K562 (cell line): ENCODE data around the gene TAAR8. TPM values are rescaled to one million over a fixed set of nuclear protein-coding genes. Genes with fewer than 3 reads are reported as not detected.
A peak's percentile ranks its signal among the peaks of the same experiment; 100 is the strongest.

Experiments
- ATAC-seq: fragments of 200-7000 bp; cut with Tn5 transposase; 3 replicates; pipeline ENCODE4 v1.9.1; 2020; ENCODE audit warnings: moderate library complexity
- BruUV-seq: library from RNA; stranded (reverse); fragments of 400-500 nt; replicated peaks from 2 replicates; lab custom pipeline; 2021; lab: Mats Ljungman, UMichigan
- CTCF ChIA-PET: fragments of 300-600 bp; formaldehyde crosslinking; extraction: SDS; loops from one replicate; lab custom pipeline; 2021; ENCODE audit warnings: low intra/inter-chr PET ratio; lab: Yijun Ruan, JAX
- POLR2A ChIA-PET: fragments of 300-600, 350-650 bp; sonication (Branson Sonifier 250); formaldehyde crosslinking; extraction: SDS; loops from one replicate; lab custom pipeline; 2021; ENCODE audit warnings: antibody characterized with exemption, inconsistent platforms; lab: Yijun Ruan, JAX
- DNase-seq, 4 experiments: peaks; one replicate each; pipeline versions ENCODE4 v3.0.0 to v3.0.0-alpha.2; 2011 to 2018; ENCODE audit warnings: low spot score in 3 of 4, mixed read lengths in 3 of 4; ENCODE audit errors: extremely low read depth in 1 of 4
- FAIRE-seq: peaks from 2 replicates; lab custom pipeline; 2011; peaks lifted over from hg19 to GRCh38; lab: Jason Lieb, UNC
- H2AFZ ChIP-seq: 2 replicates; pipeline ENCODE4 v1.6.0; 2011; ENCODE audit warnings: low read depth, low read length, control low read depth, inconsistent platforms
- H3K27ac ChIP-seq: fragments of 200-600 bp; 3 replicates; pipeline ENCODE4 v1.8.0; 2011; ENCODE audit warnings: low read depth, mild to moderate bottlenecking, control low read depth, inconsistent platforms, low read length, moderate library complexity, mixed read lengths; ENCODE audit errors: extremely low read depth
- H3K27me3 ChIP-seq, 2 experiments: fragments of 300-600 bp in 1 of 2; 2 replicates in 1 of 2; 3 replicates in 1 of 2; pipeline versions ENCODE4 v1.6.0 to v1.8.0; 2011; ENCODE audit warnings: inconsistent platforms in 2 of 2, low read length in 2 of 2, mild to moderate bottlenecking in 1 of 2, mixed read lengths in 1 of 2, moderate library complexity in 1 of 2; ENCODE audit not compliant: control insufficient read depth in 2 of 2, insufficient read depth in 2 of 2
- H3K36me3 ChIP-seq: fragments of 300-600 bp; 3 replicates; pipeline ENCODE4 v1.8.0; 2011; ENCODE audit warnings: mild to moderate bottlenecking, low read length, inconsistent platforms; ENCODE audit not compliant: control insufficient read depth, insufficient read depth
- H3K4me1 ChIP-seq, 2 experiments: fragments of 200-600 bp in 1 of 2; replicated peaks in 1 of 2; 2 replicates in 1 of 2; 3 replicates in 1 of 2; pipeline versions ENCODE4 v1.5.1 to v1.8.0; 2011; ENCODE audit warnings: inconsistent platforms in 2 of 2, low read length in 2 of 2, mild to moderate bottlenecking in 1 of 2, mixed read lengths in 1 of 2, moderate library complexity in 1 of 2; ENCODE audit not compliant: control insufficient read depth in 2 of 2, insufficient read depth in 2 of 2
- H3K4me2 ChIP-seq: 2 replicates; pipeline ENCODE4 v1.6.1; 2011; ENCODE audit warnings: low read length, control low read depth, inconsistent platforms, mixed read lengths; ENCODE audit not compliant: insufficient read depth
- H3K4me3 ChIP-seq: fragments of 200-600 bp; sonication (generic), shearing (Covaris generic); 2 replicates; pipeline ENCODE4 v1.5.1; 2016; ENCODE audit warnings: control low read depth, inconsistent platforms
- H3K79me2 ChIP-seq: fragments of 200-600 bp; 3 replicates; pipeline ENCODE4 v1.8.0; 2011; ENCODE audit warnings: low read length, inconsistent platforms; ENCODE audit not compliant: control insufficient read depth, insufficient read depth
- H3K9ac ChIP-seq, 2 experiments: 2 replicates each; pipeline versions ENCODE4 v1.6.0 to v1.6.1; 2011; ENCODE audit warnings: low read depth in 2 of 2, low read length in 2 of 2, control low read depth in 1 of 2, inconsistent platforms in 1 of 2, mild to moderate bottlenecking in 1 of 2, mixed read lengths in 1 of 2; ENCODE audit not compliant: insufficient read depth in 1 of 2
- H3K9me1 ChIP-seq: one replicate; pipeline ENCODE4 v1.6.0; 2011; ENCODE audit warnings: inconsistent platforms, mild to moderate bottlenecking, low read length, moderate library complexity; ENCODE audit not compliant: control insufficient read depth, insufficient read depth
- H3K9me3 ChIP-seq: replicated peaks from 2 replicates; pipeline ENCODE4 v1.5.1; 2011; ENCODE audit warnings: low read depth, low read length, inconsistent platforms; ENCODE audit not compliant: control insufficient read depth, insufficient read depth
- H4K20me1 ChIP-seq: replicated peaks from 2 replicates; pipeline ENCODE4 v1.6.1; 2011; ENCODE audit warnings: low read length, inconsistent platforms, mixed read lengths; ENCODE audit not compliant: control insufficient read depth, insufficient read depth
- GMEB1 ChIP-seq: fragments of 250-450 bp; sonication (Bioruptor Pico); IDR thresholded peaks from 2 replicates; pipeline ENCODE4 v1.4.0; 2020; ENCODE audit warnings: mild to moderate bottlenecking
- ILK ChIP-seq: fragments of 450-650 bp; IDR thresholded peaks from 2 replicates; pipeline ENCODE4 v1.6.1; 2016; ENCODE audit warnings: missing genetic modification characterization, low read depth, mild to moderate bottlenecking, missing compliant biosample characterization, moderate library complexity, borderline replicate concordance
- WGBS: fragments of 100-300 bp; shearing (Covaris generic); methylation state at CpG from one replicate; pipeline ENCODE4 v1.1.6; 2016; ENCODE audit warnings: low coverage, mixed read lengths; ENCODE audit not compliant: insufficient coverage; ENCODE audit errors: missing lambda C conversion rate; 5-methylcytosine and 5-hydroxymethylcytosine counted together
- in situ Hi-C: fragments of 300-500 bp; cut with MboI; formaldehyde crosslinking; loops from 4 replicates; pipeline ENCODE4 v1.15.0; 2018; ENCODE audit warnings: inconsistent platforms, mixed read lengths
- intact Hi-C: fragments of 100-400 bp; cut with micrococcal nuclease; formaldehyde crosslinking; loops from 2 replicates; pipeline ENCODE4 v1.14.2; 2022
- polyA plus RNA-seq, 8 experiments: library from polyadenylated mRNA; depleted of rRNA in 4 of 8; stranded (reverse) in 5 of 8; unstranded in 3 of 8; fragments of >200 nt; fragmentation: Nextera tagmentation in 2 of 8; fragmentation: Illumina TruSeq in 1 of 8; extraction: Ambion mirVana in 2 of 8; extraction: Trizol in 1 of 8; gene quantifications; 2 replicates each; pipeline versions ENCODE4 v1.2.1 to v1.2.3, GENCODE V29; 2011 to 2014; ENCODE audit warnings: inconsistent platforms in 1 of 8, missing spikeins in 1 of 8
- total RNA-seq, 7 experiments: library from RNA; depleted of rRNA in 6 of 7; stranded (reverse); fragments of >200 nt in 6 of 7; fragmentation: Illumina TruSeq in 2 of 7; extraction: Trizol in 2 of 7; gene quantifications; 2 replicates each; pipeline versions ENCODE4 v1.2.1 to v1.2.3, GENCODE V29; 2011 to 2021; ENCODE audit warnings: low replicate concordance in 1 of 7
- TF ChIP-seq, protein P1 (sequence below), 2 experiments: IDR thresholded peaks in 1 of 2; conservative IDR thresholded peaks in 1 of 2; 2 replicates each; pipeline ENCODE4 v1.6.1; 2016; ENCODE audit warnings: low read depth in 2 of 2, mild to moderate bottlenecking in 1 of 2, missing compliant biosample characterization in 1 of 2, missing genetic modification characterization in 1 of 2, moderate library complexity in 1 of 2

Gene TAAR8
- total and polyA plus RNA-seq, 9 of the 15 experiments (the other 6 are each of a cell fraction or from before 2014, with no cell fraction given): not detected

DNA sequence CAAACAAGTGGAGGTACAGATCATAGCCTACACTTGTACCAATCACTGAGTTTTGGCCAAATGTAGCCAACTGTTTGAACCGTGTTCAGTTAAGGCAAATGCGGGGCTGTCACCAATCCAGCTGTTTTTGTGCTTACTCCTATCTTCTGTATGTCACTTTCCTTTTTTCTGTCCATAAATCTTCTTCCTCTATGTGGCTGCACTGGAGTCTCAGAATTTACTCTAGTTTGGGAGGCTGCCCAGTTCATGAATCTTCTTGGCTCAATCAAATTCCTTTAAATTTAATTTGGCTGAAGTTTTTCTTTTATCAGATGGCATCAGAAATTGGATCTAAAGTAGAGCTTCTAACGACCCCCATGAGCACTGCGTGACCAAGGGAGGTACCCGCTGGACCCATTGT is 27.8 kb upstream of the TAAR8 start:
- Histone ChIP-seq H3K9me3 (no peaks in the 10 kb centered on the region), H3K79me2 (no peaks in the 10 kb centered on the region), H4K20me1 (no peaks in the 10 kb centered on the region), H3K4me1 (no peaks in the 10 kb centered on the region; a peak in 1 of 5 replicates), H2AFZ (no peak overlapping the region), H3K4me3 (no peak overlapping the region), H3K27me3 (peaks cover 10 to 12% of the 10 kb centered on the region in 2 experiments; a peak in 4 of 5 replicates), H3K27ac (no peak overlapping the region), H3K4me2 (no peak overlapping the region), H3K9ac (no peak overlapping the region), H3K9me1 (no peaks in the 10 kb centered on the region), H3K36me3 (no peaks in the 10 kb centered on the region)
- DNase-seq (no peak), FAIRE-seq (no peak), ATAC-seq (no peak)
- CTCF ChIA-PET: no interaction called here
- intact Hi-C loops: loop anchor here (10.0 kb wide), 1 partner anchor 1390 kb away; no protein-coding TSS in a partner anchor
- in situ Hi-C loops: loop anchor here (25.0 kb wide), 3 partner anchors 238 to 1563 kb away; partner anchors contain the start of gene VNN2
- no TSS peak for BruUV-seq
- 0% methylated on average over 5 of the region's 5 CpGs for WGBS
- TF ChIP-seq, protein P1, sequence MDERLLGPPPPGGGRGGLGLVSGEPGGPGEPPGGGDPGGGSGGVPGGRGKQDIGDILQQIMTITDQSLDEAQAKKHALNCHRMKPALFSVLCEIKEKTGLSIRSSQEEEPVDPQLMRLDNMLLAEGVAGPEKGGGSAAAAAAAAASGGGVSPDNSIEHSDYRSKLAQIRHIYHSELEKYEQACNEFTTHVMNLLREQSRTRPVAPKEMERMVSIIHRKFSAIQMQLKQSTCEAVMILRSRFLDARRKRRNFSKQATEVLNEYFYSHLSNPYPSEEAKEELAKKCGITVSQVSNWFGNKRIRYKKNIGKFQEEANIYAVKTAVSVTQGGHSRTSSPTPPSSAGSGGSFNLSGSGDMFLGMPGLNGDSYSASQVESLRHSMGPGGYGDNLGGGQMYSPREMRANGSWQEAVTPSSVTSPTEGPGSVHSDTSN (CRISPR knock-in tag; IDR thresholded peaks at IDR 0.05; ENCODE audit: low read depth): no peak
- TF ChIP-seq, protein P1 (tag; conservative IDR thresholded peaks at IDR 0.05; ENCODE audit: low read depth): peak; percentile 60
- TF ChIP-seq ILK (no peak), GMEB1 (CRISPR knock-in tag) (no peak)
- POLR2A ChIA-PET: interaction anchor here (0.6 to 1.1 kb wide), 3 partner anchors 9 to 289 kb away, joined by 3 read pairs; no protein-coding TSS in a partner anchor
